ENCODE results near the gene DHX35. TPM values are rescaled to one million over a fixed set of nuclear protein-coding genes. Genes with fewer than 3 reads are reported as not detected.

DHX35 gene
- total and polyA plus RNA-seq, 2 experiments from 2014 or later, result 8.3 to 25.9 TPM

DNA sequence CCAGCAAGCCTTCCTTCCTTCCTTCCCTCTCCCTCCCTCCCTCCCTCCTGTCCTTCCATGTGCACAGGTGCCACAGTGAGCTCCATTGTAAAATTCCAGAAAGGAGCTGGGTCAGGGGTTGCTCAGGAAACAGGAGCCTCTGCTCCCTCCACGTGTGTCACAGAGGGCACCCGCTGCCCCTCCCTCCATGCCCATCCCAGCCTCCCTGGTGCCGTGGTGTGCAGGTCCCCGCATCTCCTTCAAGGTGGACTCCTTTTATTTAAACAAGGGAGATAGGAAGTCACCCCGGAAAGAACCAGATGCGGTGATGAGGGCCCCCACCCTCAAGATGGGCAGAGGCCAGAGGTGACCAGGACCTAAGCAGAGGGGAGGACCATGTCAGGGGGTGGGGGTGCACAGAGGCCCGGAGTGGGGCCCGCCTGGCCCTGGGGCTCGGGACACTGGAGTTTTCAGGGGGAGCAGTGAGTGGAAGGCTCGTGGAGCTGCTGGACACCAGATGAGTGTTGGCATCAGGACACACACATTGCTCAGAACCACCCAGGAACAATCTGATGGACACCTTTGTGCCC is 85.4 kb downstream of the DHX35 start:
- Histone ChIP-seq H4K20me1 (replicated peaks; ENCODE audit: insufficient read depth) (no peaks in the 10 kb centered on the region; the same call in 1 of the 2 replicates), H3K4me2 (no peak overlapping the region), H3K27me3 (ENCODE audit: insufficient read depth) (peaks cover 10% of the 10 kb centered on the region), H3K9me2 (ENCODE audit: insufficient read depth) (no peaks in the 10 kb centered on the region), H3F3A (replicated peaks; ENCODE audit: low read depth) (no peaks in the 10 kb centered on the region), H3K27ac (ENCODE audit: low read depth) (no peak overlapping the region), H3K79me2 (replicated peaks; ENCODE audit: insufficient read depth) (no peaks in the 10 kb centered on the region), H3K4me1 (ENCODE audit: insufficient read depth) (peaks cover 10% of the 10 kb centered on the region; the same call in 1 of the 2 replicates), H3K36me3 (ENCODE audit: insufficient read depth) (0 out of 2 replicates have a peak, but pooled peaks cover under 1% of the 10 kb centered on the region), H2AFZ (no peak overlapping the region), H3K4me3 (no peak overlapping the region)
- TF ChIP-seq EZH2phosphoT487 (IDR thresholded peaks at IDR 0.05; ENCODE audit: unreplicated experiment) (no peak), ZNF114 (CRISPR knock-in tag; IDR thresholded peaks at IDR 0.05) (no peak), POLR2AphosphoS5 (IDR thresholded peaks at IDR 0.05; ENCODE audit: low read depth) (no peak)
- TF ChIP-seq, protein P1, sequence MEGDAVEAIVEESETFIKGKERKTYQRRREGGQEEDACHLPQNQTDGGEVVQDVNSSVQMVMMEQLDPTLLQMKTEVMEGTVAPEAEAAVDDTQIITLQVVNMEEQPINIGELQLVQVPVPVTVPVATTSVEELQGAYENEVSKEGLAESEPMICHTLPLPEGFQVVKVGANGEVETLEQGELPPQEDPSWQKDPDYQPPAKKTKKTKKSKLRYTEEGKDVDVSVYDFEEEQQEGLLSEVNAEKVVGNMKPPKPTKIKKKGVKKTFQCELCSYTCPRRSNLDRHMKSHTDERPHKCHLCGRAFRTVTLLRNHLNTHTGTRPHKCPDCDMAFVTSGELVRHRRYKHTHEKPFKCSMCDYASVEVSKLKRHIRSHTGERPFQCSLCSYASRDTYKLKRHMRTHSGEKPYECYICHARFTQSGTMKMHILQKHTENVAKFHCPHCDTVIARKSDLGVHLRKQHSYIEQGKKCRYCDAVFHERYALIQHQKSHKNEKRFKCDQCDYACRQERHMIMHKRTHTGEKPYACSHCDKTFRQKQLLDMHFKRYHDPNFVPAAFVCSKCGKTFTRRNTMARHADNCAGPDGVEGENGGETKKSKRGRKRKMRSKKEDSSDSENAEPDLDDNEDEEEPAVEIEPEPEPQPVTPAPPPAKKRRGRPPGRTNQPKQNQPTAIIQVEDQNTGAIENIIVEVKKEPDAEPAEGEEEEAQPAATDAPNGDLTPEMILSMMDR (conservative IDR thresholded peaks at IDR 0.05; ENCODE audit: low read depth in 2 of 2), result no peak
- H3K9me3 Mint-ChIP-seq, result no peaks in the 10 kb centered on the region
- no peak overlapping the region for H3K4me3 Mint-ChIP-seq
- peaks cover 14% of the 10 kb centered on the region for H3K27me3 Mint-ChIP-seq (ENCODE audit: insufficient read depth, low read depth, poor library complexity)
- H3K36me3 Mint-ChIP-seq (ENCODE audit: low read depth), result peaks cover 8% of the 10 kb centered on the region
- H3K27ac Mint-ChIP-seq, result no peak overlapping the region
- DNase-seq (ENCODE audit: low spot score) (no peak), ATAC-seq (no peak)
- H3K4me1 Mint-ChIP-seq, result 0 out of 3 replicates have a peak, but pooled peaks cover 3% of the 10 kb centered on the region

DNA sequence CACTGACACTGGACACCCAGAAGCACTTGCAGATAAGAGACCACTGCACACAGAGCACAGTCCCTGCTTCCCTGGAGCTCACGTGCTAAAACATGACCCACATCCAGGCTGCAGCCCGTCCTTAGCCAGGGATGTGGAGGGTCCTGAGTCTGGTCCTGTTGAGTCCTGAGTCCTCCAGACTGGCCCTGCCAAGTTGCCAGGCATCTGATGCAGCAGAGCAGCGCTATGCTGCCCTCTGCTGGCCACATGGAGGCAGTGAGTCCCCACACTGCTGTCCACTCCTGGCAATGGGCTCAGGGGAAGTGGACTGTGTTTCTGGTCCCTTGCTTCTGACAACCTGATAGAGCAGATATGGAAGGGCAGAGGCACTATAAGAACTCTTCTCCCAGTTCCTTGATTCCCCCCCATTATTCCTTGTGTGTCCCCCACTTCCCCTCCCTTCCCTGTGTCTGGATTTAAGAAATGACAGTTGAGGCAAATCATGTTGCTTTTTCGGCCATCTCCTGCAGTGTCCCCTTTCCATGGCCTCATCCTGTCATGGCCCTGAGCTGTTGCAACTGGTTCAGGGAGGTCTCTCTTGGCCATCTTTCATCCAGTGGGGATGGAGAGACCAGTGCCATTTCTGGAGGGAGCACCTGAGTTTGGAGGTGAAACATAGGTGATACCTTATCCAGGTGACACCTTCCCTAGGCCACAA is 86.0 kb downstream of the DHX35 start:
- no peaks in the 10 kb centered on the region for H3K9me2 ChIP-seq (ENCODE audit: insufficient read depth)
- Mint-ChIP-seq H3K4me1 (0 out of 3 replicates have a peak, but pooled peaks cover 3% of the 10 kb centered on the region), H3K9me3 (no peaks in the 10 kb centered on the region), H3K27me3 (ENCODE audit: insufficient read depth, low read depth, poor library complexity) (peaks cover 14% of the 10 kb centered on the region), H3K4me3 (no peak overlapping the region), H3K27ac (no peak overlapping the region), H3K36me3 (ENCODE audit: low read depth) (peaks cover 5% of the 10 kb centered on the region; the same call in 2 of the 3 replicates)
- ATAC-seq (peak; percentile 76), DNase-seq (ENCODE audit: low spot score) (peak; percentile 77)
- TF ChIP-seq, protein P1 (conservative IDR thresholded peaks at IDR 0.05; ENCODE audit: low read depth in 2 of 2), result peak; percentile 92 to 98
- TF ChIP-seq EZH2phosphoT487 (IDR thresholded peaks at IDR 0.05; ENCODE audit: unreplicated experiment), result no peak
- no peak overlapping the region for H3K4me2 ChIP-seq
- no peak overlapping the region for H3K4me3 ChIP-seq
- no peak overlapping the region for H2AFZ ChIP-seq
- no peaks in the 10 kb centered on the region for H3K36me3 ChIP-seq (ENCODE audit: insufficient read depth)
- no peaks in the 10 kb centered on the region for H3K79me2 ChIP-seq (replicated peaks; ENCODE audit: insufficient read depth)
- H3K27me3 ChIP-seq (ENCODE audit: insufficient read depth), result peaks cover 10% of the 10 kb centered on the region
- H4K20me1 ChIP-seq (replicated peaks; ENCODE audit: insufficient read depth), result no peaks in the 10 kb centered on the region
- H3K4me1 ChIP-seq (ENCODE audit: insufficient read depth), result peaks cover 10% of the 10 kb centered on the region; the same call in 1 of the 2 replicates
- H3K27ac ChIP-seq (ENCODE audit: low read depth), result no peak overlapping the region
- H3F3A ChIP-seq (replicated peaks; ENCODE audit: low read depth), result no peaks in the 10 kb centered on the region
